Measurements from ENCODE around the gene LIN7A. TPM values are rescaled to one million over a fixed set of nuclear protein-coding genes. Genes with fewer than 3 reads are reported as not detected.

LIN7A gene
- total RNA-seq, 1 donor from 2014 or later, result 5.8 TPM

DNA sequence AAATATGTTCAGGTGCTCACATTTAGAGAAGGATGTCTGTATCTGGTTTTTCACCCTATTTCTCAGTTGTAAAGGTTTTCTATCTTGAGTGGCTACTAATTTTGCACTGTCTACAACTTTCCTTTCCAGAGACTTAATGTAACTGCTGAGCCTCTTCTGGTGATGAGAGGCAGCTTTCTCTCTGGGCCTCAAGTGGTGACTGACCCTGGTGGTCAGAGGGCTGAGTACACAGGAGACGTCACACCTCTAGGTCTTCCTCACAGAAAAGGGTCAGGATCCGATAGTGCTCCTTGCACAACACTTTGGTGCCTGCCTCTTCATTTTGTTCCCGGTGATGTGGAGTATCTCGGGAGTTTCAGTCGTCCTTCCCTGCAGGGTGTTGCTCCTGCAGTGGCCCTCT lies 76.8 kb downstream of the LIN7A start:
- no peak for DNase-seq (ENCODE audit: low spot score)

DNA sequence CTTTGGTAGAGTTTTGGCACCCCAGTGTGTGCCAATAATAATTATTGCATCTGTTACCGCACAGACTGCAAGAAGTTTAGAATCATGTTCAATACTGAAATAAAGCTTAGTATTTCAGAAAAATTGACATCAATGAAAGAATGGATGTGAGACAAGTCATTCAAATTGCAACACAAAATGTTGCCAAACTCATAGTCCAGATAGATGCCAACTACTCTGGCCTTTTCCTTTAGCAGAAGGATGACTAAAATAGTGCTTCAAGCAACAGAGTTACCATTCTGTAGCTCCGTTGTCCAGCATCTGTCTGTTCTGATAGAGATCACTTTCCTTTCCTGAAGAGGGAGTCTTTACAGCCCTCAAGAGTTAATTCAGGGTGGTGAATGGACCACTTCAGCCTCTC lies 77.5 kb downstream of the LIN7A start:
- DNase-seq (ENCODE audit: low spot score), result no peak

DNA sequence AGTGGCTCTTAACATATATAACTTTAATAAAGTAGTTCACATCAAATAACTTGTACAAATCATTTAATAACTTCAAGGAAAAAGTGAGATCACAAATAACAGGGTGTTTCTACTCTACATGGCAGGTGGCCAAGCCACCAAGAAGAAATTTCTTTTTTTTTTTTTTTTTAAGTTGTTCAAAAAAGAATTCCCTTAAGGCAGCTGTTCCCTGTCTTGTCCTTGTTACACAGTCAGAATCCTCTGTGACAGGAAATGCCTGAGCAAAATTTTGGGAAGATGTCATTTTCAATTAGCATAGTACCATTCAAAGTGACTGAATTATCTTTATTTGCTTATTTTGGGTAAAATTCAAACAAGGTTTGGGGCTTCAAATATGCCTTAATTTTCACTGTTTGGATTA lies 79.4 kb downstream of the LIN7A start:
- DNase-seq (ENCODE audit: low spot score), result no peak

DNA sequence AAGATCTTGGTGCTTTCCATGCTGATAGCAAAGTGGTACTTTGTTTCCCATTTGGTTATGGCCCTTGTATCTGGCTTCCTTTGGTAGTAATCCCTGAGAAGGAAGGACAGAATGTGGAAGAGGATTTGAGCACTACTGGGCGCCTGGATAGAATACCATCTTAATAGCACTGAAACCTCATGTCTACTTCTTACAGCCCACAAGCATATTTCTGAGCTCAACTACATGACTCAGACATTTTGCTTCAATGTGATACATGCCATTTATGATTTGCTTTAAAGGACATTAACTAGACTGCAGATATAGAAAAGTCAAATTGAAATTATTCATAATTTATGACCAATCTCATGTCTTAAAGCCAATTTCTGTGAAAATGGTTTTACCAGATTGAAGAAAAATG lies 80.4 kb downstream of the LIN7A start:
- DNase-seq (ENCODE audit: low spot score), result no peak

DNA sequence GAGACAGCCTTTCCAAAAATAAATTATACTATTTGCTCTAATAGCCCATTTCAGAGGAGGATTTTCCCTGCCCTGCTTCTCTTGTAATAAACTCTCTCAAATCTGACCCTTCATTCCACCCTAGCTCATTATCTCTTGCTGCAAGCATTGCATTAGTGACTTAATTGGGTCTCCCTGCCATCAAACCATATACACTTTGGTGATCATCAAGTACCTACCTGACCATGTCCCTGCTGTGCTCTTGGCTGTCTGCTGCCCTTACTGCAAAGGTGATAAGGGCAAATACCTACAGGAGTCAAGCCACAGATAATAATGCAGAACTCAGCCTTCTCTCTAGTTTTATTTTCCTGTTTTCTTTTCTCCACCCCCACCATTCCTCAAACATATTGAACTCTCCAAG lies 88.4 kb downstream of the LIN7A start:
- DNase-seq (ENCODE audit: low spot score), result no peak

DNA sequence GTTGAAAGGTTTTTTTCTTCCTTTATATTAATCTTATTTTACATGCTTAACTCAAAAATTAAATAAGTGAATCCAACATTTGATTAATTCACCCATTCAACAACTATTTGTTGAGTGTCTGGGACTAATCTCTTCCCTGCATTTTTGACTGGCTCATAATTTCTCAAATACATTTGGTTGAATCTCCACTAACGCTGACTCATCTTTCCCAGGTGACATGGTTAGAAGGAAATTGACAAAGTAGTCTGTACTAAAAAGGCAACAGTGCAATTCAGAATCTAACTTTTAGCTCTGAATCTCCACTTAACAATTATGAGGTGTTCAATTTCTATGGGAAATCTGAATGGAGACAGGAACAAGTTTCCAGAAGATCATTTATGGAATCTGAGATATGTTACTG lies 88.9 kb downstream of the LIN7A start:
- DNase-seq (ENCODE audit: low spot score), result no peak

DNA sequence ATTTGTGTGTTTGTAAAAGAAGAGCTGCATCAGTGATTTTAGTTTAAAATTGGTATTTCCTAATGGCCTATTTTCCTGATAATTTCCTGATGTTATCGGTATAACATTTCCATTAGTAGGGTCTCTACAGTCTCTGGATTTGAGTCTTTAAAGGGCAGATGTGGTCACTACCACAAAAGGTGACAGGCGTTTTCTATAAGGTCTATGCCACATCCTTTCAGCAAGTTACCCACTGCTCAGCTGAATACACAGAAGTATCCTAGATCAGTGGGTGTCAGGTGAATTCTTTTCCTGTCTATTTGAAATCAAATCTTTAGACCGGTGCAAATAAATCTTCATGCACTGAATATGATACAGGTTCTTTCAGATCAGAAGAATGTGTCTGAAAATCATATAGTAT lies 90.2 kb downstream of the LIN7A start:
- no peak for DNase-seq (ENCODE audit: low spot score)

DNA sequence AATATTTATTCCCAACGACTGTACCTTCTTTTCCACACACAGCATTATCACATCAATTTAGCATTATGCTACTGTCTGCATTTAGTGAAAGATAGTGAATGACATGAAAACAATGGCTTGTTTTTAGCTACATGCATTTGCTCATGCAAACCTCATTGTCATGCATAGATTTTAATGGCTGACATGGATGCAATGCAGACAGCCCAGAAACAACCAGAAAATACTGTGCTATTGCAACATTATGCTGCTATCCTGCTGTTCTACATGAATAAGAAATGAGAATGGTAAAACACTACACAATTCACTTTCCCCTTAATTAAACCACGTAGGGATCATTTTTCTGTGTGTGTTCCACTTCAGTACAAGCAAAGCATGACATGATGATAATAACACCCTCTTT lies 90.8 kb downstream of the LIN7A start:
- DNase-seq (ENCODE audit: low spot score), result no peak

DNA sequence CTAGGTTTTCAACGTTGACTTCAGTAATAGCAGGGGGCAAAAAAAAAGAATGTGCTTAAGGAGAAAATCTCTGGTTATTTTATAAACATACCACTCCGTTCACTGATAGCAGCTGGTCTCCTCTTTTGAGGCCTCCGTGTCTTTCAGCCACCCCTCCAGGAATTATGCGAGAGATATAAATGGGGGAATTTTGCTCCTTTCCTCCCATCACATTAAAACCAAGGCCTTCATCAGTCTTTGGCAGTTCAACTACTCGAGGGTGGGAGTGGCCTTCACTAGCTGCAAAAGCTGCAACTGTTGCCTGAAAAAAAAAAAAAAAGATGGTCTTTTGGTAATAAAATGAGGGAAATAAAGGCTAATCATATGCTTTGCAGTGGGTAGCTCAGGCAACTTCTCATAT lies 92.1 kb downstream of the LIN7A start:
- no peak for DNase-seq (ENCODE audit: low spot score)

DNA sequence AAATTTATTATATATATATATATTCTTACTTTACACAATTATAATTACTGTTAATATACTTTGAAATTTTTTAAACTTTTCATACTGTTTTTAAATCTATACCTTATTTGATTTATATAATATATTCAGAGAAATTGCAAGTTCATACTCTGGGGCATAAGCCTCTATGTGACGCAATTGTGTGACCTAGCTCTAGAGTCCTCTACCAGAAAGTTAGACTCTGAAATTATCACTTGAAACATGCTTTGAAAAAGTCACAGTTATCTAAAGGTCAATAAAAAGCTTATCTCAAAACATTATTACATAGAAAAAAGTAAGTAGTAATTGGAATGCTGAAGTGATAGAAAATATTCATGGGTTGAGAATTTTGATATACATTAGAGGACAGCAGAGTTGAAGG lies 93.8 kb downstream of the LIN7A start:
- DNase-seq (ENCODE audit: low spot score), result no peak

DNA sequence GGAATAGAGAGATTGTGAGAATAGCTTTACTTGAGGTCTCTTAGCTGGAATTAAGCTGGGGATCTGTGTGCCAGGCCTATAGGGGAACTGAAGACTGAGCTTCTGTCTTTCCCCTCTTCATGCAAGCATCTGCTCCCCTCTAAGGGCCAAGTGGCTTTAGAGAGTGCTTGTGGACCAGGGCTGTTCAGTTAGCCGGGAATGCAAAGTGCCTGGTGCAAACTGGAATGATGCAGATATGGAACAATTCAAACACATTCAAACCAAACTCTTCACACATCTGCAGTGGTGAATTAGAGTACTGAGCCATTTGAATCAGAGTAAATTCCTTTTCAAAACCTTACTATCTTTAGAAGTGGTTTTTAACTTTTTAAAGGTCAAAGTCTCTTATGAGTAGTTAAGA lies 99.0 kb downstream of the LIN7A start:
- DNase-seq (ENCODE audit: low spot score), result no peak

DNA sequence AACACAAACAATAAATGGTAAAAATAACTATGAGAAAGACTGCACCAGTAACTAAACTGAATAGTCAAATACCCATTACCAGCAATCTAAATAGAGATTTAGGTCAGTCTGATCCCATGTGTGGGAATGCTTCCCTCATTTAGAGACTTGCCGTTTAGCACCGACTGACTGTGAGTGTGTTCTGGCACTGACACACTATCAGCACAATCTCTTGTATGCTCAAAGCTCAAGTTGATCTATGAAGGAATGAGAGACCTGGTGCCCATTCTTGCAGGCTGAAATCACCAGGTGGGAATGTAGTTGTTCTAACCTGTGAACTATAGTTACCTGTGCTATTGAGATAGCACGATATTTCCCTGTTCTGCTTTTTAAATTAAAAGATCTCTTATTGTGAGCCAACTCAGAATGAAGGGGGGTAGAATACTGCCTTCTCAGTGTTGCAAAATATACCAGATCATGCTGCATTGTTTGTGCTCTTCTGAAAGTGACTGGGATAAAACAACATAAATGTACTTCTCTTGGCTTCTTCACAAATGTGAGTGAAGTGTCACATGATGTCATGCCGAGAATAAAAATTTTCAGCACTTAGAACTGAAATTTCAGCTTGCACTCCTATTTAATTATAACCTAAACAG lies 99.6 kb downstream of the LIN7A start:
- DNase-seq (ENCODE audit: low spot score), result no peak

DNA sequence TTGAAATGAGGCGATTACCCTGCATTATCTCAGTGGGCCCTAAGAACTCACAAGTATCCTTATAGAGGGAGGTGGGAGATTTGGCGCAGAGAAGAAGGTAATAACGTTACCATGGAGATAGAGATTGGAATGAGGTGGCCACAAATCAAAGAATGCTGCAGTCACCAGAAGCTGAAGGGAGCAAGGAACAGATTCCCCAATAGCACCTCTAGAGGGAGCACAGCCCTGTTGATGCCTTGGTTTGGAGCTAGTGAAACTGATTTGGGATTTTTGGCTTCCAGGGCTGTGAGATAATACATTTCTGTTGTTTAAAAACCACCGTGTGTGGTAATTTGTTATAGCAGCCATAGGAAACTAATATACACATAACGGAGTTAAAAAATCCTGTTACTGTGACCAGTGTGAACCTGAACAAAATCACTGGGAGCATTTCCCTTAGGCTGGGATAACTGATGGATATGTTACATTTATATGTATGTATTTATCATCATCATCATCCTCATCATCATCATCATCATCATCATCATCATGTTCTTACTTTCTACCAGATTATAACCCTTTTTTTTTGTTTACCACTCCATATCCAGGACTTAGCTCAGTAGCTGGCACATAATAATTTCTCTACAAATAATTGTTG lies 100.3 kb downstream of the LIN7A start:
- DNase-seq (ENCODE audit: low spot score), result no peak

DNA sequence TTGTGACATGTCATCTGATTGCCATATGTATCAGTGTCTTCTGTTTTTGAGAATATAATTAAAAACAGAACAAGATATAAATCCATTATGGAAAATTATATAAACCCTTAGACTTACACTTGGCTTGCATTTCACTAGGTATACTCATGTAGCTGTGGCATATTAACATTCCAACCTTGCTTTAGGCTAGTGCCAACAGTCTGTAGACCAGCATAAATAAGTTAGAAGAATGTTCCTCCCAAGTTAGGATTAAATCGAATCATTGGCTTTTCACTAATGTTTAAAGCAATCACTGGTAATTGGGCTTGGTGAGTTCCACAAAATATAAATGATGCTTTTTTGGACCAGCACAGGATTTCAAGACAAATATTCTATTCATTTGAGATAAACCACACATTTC lies 103.0 kb downstream of the LIN7A start:
- no peak for DNase-seq (ENCODE audit: low spot score)

DNA sequence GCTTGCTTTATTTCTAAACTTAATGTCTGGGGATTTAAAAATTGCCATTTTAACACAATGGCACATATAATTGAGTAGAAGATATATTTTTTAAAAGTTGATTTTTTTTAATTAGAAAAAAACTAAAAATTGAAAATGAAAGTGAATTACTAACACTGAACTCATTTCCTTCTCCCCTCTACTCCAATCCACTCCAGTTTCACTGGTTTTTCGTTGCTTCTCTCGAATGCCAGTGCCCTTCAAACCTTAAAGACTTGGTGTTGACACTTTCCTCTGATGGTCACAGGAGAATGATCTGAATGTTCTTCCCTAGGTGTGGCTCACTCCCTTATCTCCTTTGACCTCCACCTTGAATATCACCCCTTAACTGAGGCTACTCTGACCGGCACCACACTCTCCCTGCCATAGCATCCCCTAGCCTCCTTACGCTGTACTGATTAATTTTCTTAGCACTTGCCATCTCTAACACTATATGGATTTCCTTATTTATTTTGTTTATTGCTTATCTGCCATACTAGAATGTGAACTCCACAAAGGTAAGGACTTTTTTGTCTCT lies 107.1 kb downstream of the LIN7A start:
- no peak for DNase-seq (ENCODE audit: low spot score)

DNA sequence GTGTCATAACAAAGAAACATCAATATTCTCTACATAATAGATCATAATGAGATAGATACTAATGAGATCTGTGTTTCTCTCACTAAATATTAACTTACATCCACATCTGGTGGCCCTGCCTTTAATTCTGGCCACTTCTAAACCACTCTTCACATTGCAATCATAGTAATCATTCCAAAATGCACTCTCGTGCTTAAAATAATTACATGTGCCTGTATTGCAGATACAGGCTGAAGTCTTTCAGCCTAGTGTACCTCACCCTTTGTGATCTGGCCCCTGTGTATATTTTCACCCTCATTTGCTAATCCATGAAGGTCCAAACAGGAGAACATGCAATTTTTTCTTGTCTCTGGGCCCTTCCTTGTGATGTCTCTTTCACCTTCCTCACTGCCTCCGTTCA lies 108.0 kb downstream of the LIN7A start:
- DNase-seq (ENCODE audit: low spot score), result no peak

DNA sequence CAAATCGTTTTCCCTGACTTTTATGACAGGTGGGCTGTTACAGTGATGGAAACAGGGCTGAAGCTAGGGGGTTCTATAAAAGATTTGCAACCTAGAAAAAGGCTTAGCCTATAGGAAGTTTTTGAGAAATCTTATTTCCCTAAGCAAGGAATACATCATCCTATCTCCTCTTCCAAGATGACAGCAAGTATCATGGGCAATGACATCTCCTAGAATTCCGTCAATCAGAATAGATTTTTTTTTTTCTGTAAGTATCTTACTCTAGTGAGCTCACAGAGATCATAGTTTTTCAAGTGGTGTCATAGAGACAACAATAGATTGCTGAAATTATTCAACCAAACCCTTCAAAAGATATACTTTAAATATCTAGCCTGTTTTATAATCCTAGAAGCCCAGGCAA lies 112.2 kb downstream of the LIN7A start:
- no peak for DNase-seq (ENCODE audit: low spot score)

DNA sequence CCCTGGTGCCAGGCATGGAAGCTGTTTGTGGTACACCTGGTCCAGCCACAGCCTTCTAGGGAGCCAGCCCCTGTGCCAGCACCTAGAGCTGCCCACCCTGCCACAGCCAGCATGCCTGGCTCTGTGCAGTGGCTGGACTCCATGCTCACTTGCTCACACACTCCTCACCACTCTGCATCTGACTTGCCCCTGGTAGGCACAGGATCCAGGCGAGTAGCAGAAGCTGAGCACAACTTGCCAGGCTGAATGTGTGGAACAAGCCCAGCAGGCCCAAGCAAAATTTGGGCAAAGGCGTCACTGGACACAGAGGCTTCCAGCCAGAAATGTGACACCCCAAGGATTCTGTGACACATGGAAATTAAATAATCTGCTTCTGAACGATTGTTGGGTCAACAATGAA lies 114.3 kb downstream of the LIN7A start:
- DNase-seq (ENCODE audit: low spot score), result no peak

DNA sequence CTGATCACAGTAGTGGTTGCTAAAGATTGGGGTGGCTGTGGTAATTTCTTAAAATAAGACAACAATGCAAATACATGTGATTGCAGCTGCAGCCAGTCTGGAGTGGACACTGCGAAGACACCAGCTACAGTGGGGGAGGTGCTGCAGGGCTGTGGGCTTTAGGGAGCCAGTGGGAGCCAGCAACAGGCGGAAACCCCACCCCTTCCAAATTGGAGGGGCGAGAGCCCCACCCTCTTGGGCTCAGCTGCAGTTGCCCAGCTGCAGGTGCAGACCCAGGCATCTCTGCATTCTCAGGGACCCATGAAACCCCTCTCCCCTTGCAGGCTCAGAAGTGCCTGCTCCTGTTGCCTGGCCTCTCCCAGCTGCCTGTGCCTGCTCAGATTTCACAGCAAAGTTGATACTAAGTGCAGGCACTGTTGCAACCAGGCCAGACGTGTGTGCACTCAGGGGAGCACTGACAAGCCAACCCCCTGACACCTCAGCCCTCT lies 116.2 kb downstream of the LIN7A start:
- no peak for DNase-seq (ENCODE audit: low spot score)

DNA sequence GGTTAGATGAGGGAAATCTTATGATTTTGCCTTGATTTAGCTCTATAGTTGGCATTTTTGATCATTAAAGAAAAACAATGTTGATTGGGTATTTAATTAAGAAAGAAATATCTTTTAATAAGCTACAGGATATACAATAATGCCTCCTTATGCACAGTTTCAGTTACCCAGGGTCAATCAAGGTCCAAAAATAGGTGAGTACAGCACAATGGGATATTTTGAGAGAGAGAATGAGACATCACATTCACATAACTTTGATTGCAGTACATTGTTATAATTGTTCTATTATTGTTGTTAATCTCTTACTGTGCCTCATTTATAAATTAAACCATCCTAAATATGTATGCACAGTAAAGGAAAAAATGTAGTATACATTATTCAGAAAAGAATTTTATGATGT lies 118.9 kb downstream of the LIN7A start:
- DNase-seq (ENCODE audit: low spot score), result no peak

DNA sequence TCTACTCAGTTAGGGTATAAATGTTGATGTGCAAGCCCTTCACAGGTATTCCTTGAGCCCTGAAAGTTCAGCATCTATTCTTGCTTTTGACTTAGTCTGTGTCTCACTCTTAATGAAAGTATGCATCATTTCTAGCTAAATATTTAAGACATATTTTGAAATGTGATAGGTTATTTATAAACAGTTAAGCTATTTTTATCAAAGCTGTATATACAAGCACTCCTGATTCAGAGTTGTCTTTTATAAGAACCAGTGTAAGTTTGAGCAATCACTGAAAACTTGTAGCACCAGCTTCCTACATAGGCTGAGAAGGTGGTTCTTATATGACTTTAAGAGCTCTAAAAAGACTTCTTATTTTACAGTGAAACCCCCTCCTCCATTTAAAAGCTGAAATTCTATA lies 122.4 kb downstream of the LIN7A start:
- no peak for DNase-seq (ENCODE audit: low spot score)

DNA sequence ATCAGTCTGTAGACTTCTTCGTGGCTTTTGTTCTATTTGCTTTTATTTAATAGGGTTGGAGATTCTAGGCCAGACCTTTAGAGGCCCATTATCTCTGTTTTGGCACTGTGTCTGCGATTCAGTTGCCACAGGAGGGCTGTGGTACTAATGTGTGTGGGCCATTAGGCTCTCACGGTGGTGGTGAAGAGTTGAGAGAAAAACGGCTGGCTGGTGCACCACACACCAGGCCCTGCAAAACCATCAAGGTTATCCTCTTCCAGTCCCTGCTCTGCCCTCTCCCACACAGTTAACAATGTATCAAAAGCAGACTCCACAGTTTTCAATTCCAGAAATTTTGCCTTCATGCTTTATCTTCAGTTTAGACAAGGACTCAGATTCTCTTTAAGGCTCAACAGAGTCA lies 123.3 kb downstream of the LIN7A start:
- no peak for DNase-seq (ENCODE audit: low spot score)

DNA sequence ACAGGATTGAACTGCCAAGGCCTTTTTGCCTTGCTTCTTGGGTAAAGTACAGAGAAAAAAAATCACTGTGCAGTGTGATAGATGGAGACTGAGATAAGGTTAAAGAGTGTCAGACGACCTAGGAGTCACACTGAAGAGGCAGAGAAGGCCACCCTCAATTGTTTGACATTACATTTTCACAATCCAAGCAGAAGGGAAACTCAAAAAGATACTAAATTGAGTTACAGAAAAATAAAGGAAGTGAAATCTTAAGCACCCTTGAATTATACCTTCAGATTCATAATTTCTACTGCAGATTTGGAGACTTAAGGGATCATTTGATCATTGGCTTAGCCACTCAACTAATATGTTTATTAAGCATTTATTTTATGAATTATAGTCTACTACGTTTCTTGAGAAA lies 123.9 kb downstream of the LIN7A start:
- DNase-seq (ENCODE audit: low spot score), result no peak

Measured in mesenteric fat pad (tissue), 1 donor.